Stimulated activated effector memory CD8-positive, alpha-beta T cell treated with anti-CD3 and anti-CD28 coated beads, Interleukin-12 subunit alpha, Interleukin-12 subunit beta, amount 100 ng/mL, for 72 hours (primary cell): Measurements from ENCODE around the gene ZKSCAN7.
"Not testable (repeated sequence)": the region's sequence is repeated elsewhere in the genome, so short reads cannot be mapped to it uniquely, and the experiment has no call there.

Experiments used
- ATAC-seq: fragments of 150-1000 bp; cut with Tn5 transposase; 2 replicates; pipeline ENCODE4 v1.10.0; 2021
- DNase-seq, 2 donors: peaks; one replicate each; pipeline ENCODE4 v3.0.0; 2021 to 2022; ENCODE audit warnings: low spot score in 2 of 2
- H3K27ac Mint-ChIP-seq: one replicate; pipeline ENCODE4 v1.8.0; 2022; ENCODE audit warnings: mild to moderate bottlenecking, mixed read lengths
- H3K36me3 Mint-ChIP-seq: one replicate; pipeline ENCODE4 v1.8.0; 2022; ENCODE audit warnings: mild to moderate bottlenecking, mixed read lengths
- H3K4me1 Mint-ChIP-seq: one replicate; pipeline ENCODE4 v1.8.0; 2022; ENCODE audit warnings: mixed read lengths
- H3K4me3 Mint-ChIP-seq: one replicate; pipeline ENCODE4 v1.8.0; 2022; ENCODE audit warnings: mild to moderate bottlenecking, mixed read lengths
- H3K9me3 Mint-ChIP-seq: one replicate; pipeline ENCODE4 v1.8.0; 2022; ENCODE audit warnings: mixed read lengths

ZKSCAN7 gene

GRCh38 chr3:44554626-44555592 lies at the start of gene ZKSCAN7:
TSS of gene ZKSCAN7 (plus strand) at chr3:44555193. CDS start at chr3:44557048, 1,855 bp downstream.
- H3K4me1 Mint-ChIP-seq, result peaks cover 12% of the 10 kb centered on the region
- peak; percentile 76 for ATAC-seq
- H3K9me3 Mint-ChIP-seq, result peaks cover 5% of the 10 kb centered on the region

GRCh38 chr3:44506556-44506955 lies 48.4 kb upstream of the ZKSCAN7 start:
- Mint-ChIP-seq H3K4me3 (no peak overlapping the region), H3K4me1 (peaks cover 20% of the 10 kb centered on the region), H3K9me3 (peaks cover 9% of the 10 kb centered on the region), H3K27ac (no peak overlapping the region), H3K36me3 (peaks cover 13% of the 10 kb centered on the region)
- no peak for ATAC-seq
- DNase-seq, result no peak

More at GRCh38 chr3:44554626-44555592, at the start of gene ZKSCAN7:
- peak within 1 kb of the TSS; percentile 84 for H3K27ac Mint-ChIP-seq
- peak; percentile 34 to 76 for DNase-seq
- H3K4me3 Mint-ChIP-seq, result peak within 1 kb of the TSS; percentile 82
- no peaks in the 10 kb centered on the region for H3K36me3 Mint-ChIP-seq

DNA sequence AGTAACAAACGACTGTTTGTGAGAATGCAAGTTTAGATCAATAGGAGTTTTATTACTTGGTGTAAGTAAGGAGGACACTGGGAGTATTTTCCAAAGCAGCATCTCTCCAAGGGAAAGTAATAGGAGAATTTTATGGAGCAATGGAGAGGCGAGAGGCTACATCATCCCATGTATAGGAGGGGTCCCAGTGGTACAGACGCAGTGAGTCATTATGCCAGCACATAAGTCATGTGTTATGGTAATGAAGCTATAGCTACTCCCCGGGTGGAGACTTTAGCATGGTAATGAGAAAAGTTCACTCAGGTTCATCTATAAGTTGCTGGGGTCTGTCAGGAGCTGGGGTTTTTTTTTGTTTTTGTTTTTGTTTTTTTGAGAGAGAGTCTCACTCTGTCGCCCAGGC lies 48.0 kb upstream of the ZKSCAN7 start:
- ATAC-seq (no peak), DNase-seq (no peak)
- peaks cover 5% of the 10 kb centered on the region for H3K9me3 Mint-ChIP-seq
- peaks cover 13% of the 10 kb centered on the region for H3K36me3 Mint-ChIP-seq
- peaks cover 24% of the 10 kb centered on the region for H3K4me1 Mint-ChIP-seq
- no peak overlapping the region for H3K27ac Mint-ChIP-seq
- H3K4me3 Mint-ChIP-seq, result no peak overlapping the region

- peak overlapping the region; percentile 97 for H3K27ac Mint-ChIP-seq
- H3K4me1 Mint-ChIP-seq, result peaks cover 20% of the 10 kb centered on the region
- DNase-seq (no peak), ATAC-seq (no peak)
- peak overlapping the region; percentile 89 for H3K4me3 Mint-ChIP-seq
- peaks cover 6% of the 10 kb centered on the region for H3K36me3 Mint-ChIP-seq
- H3K9me3 Mint-ChIP-seq, result no peaks in the 10 kb centered on the region
Observed at GRCh38 chr3:44509393-44509921, 45.5 kb upstream of the ZKSCAN7 start.

DNA sequence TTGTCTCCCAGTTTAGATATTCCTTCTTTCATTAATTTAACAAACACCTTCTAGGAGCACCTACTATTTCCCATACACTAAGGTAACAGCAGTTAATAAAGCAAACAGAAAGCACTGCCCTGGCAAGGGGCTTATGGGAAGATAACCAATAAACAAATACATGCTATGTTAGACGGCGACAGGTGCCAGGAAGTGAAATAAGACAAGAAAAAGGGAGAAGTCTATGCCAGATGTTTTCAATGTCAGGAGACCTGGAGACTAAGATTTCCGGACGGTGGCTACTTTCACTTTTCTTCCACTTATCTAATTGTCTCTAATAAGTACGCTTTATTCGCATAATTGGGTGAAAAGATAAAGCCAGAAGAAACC lies 45.0 kb upstream of the ZKSCAN7 start:
- Mint-ChIP-seq H3K36me3 (peaks cover 6% of the 10 kb centered on the region), H3K27ac (peak overlapping the region; percentile 97), H3K4me3 (peak overlapping the region; percentile 89), H3K4me1 (peaks cover 20% of the 10 kb centered on the region), H3K9me3 (no peaks in the 10 kb centered on the region)
- DNase-seq (no peak), ATAC-seq (no peak)

GRCh38 chr3:44511238-44511566 lies 43.8 kb upstream of the ZKSCAN7 start:
- Mint-ChIP-seq H3K27ac (peak overlapping the region; percentile 97), H3K4me1 (peaks cover 20% of the 10 kb centered on the region), H3K9me3 (no peaks in the 10 kb centered on the region), H3K4me3 (peak overlapping the region; percentile 89), H3K36me3 (no peaks in the 10 kb centered on the region)
- ATAC-seq (no peak), DNase-seq (no peak)

DNA sequence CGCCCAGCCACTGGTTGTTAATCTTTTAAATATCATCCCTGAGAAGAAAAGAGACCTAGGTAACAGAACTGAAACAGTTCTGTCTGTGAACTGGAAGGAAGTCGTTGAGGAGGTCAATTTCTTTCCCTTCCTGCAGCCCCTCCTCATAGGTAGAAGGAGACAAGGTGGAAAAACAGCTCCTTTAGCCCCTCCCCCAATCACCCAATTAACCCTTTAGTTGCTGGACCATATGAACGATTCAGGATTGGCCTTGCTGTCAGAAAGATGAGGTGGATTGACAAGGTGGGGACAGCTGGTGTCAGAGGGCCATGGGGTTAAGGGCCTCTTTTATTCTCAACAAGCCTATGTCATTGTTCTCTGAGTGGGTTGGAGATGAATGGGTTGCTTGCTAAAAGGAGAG lies 41.5 kb upstream of the ZKSCAN7 start:
- H3K4me1 Mint-ChIP-seq, result peaks cover 20% of the 10 kb centered on the region
- no peak overlapping the region for H3K4me3 Mint-ChIP-seq
- DNase-seq (no peak), ATAC-seq (no peak)
- H3K36me3 Mint-ChIP-seq, result no peaks in the 10 kb centered on the region
- no peak overlapping the region for H3K27ac Mint-ChIP-seq
- H3K9me3 Mint-ChIP-seq, result no peaks in the 10 kb centered on the region

GRCh38 chr3:44516230-44516629 lies 38.8 kb upstream of the ZKSCAN7 start:
- H3K36me3 Mint-ChIP-seq, result no peaks in the 10 kb centered on the region
- no peak overlapping the region for H3K4me3 Mint-ChIP-seq
- no peak overlapping the region for H3K27ac Mint-ChIP-seq
- H3K9me3 Mint-ChIP-seq, result no peaks in the 10 kb centered on the region
- ATAC-seq (no peak), DNase-seq (no peak)
- peaks cover 9% of the 10 kb centered on the region for H3K4me1 Mint-ChIP-seq

GRCh38 chr3:44518782-44519156 lies 36.2 kb upstream of the ZKSCAN7 start:
- H3K4me3 Mint-ChIP-seq, result no peak overlapping the region
- ATAC-seq (no peak), DNase-seq (no peak)
- H3K27ac Mint-ChIP-seq, result no peak overlapping the region
- no peaks in the 10 kb centered on the region for H3K4me1 Mint-ChIP-seq
- H3K36me3 Mint-ChIP-seq, result no peaks in the 10 kb centered on the region
- no peaks in the 10 kb centered on the region for H3K9me3 Mint-ChIP-seq

DNA sequence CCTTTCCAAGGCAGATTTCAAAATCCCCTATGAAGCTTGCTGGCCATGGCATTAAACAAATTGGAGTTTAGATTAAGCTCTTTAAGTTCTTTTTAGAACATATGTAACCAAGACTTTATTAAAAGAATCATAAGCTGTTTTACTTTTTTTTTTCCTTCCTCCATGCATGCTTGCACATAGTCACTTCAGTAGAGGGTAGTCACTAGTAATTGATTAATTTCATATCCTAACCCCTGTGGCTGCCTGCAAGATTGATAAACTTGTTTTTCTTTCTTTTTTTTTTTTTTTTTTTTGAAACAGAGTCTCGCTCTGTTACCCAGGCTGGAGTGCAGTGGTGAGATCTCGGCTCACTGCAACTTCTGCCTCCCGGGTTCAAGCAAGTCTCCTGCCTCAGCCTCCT lies 33.3 kb upstream of the ZKSCAN7 start:
- Mint-ChIP-seq H3K4me3 (no peak overlapping the region), H3K36me3 (no peaks in the 10 kb centered on the region), H3K4me1 (no peaks in the 10 kb centered on the region), H3K9me3 (no peaks in the 10 kb centered on the region), H3K27ac (no peak overlapping the region)
- ATAC-seq (no peak), DNase-seq (no peak)

GRCh38 chr3:44522494-44522933 lies 32.5 kb upstream of the ZKSCAN7 start:
- H3K36me3 Mint-ChIP-seq, result no peaks in the 10 kb centered on the region
- no peak for DNase-seq
- H3K4me3 Mint-ChIP-seq, result no peak overlapping the region
- H3K27ac Mint-ChIP-seq, result no peak overlapping the region
- H3K9me3 Mint-ChIP-seq, result no peaks in the 10 kb centered on the region
- no peak for ATAC-seq
- no peaks in the 10 kb centered on the region for H3K4me1 Mint-ChIP-seq

GRCh38 chr3:44525060-44525459 lies 29.9 kb upstream of the ZKSCAN7 start:
- no peak for ATAC-seq
- no peak overlapping the region for H3K4me3 Mint-ChIP-seq
- H3K36me3 Mint-ChIP-seq, result no peaks in the 10 kb centered on the region

DNA sequence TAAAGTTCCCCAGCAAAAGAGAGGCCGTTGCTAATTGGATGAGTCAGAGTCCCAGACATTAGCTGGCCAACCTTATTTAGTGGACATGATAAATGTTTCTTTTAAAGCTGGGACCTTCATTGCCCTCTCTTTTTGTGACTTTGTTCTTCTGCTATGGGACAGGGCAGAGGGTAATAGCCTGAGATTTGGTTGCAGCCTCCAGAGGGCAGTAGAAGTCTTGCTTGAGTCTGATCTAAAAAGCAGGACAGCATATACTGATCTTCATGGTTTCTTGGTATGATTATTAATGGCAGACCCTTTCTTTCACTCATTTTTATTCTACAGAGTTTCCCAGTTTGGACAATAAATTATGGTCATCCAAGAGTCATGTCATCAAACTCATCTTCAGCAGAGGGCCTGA lies 25.1 kb upstream of the ZKSCAN7 start:
- DNase-seq (no peak), ATAC-seq (peak; percentile 45)
- no peaks in the 10 kb centered on the region for H3K9me3 Mint-ChIP-seq
- no peak overlapping the region for H3K4me3 Mint-ChIP-seq
- H3K27ac Mint-ChIP-seq, result no peak overlapping the region
- H3K4me1 Mint-ChIP-seq, result no peaks in the 10 kb centered on the region
- no peaks in the 10 kb centered on the region for H3K36me3 Mint-ChIP-seq

More at GRCh38 chr3:44525060-44525459, 29.9 kb upstream of the ZKSCAN7 start:
- Mint-ChIP-seq H3K9me3 (no peaks in the 10 kb centered on the region), H3K27ac (no peak overlapping the region), H3K4me1 (no peaks in the 10 kb centered on the region)
- no peak for DNase-seq

DNA sequence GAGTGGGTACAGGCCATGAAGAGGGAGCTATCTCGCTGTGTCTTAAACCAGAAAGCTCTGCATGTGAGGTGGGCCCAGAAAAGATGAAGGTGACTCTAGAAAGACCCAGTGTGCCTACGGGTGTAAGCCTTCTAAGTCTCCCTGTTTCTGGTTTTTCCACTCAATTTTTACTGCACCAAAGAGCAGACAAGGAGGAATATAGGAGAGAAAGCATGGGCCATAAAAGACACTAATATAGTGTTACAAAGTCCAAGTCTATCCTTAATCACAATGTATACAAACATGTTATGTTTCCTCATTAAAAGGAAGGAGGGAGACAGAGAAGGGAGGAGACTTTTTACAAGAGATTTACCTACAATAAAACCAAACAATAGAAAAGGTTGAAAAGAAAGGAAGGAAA lies 24.1 kb upstream of the ZKSCAN7 start:
- no peaks in the 10 kb centered on the region for H3K9me3 Mint-ChIP-seq
- no peaks in the 10 kb centered on the region for H3K36me3 Mint-ChIP-seq
- H3K4me3 Mint-ChIP-seq, result no peak overlapping the region
- no peak overlapping the region for H3K27ac Mint-ChIP-seq
- DNase-seq (no peak), ATAC-seq (no peak)
- H3K4me1 Mint-ChIP-seq, result no peaks in the 10 kb centered on the region

DNA sequence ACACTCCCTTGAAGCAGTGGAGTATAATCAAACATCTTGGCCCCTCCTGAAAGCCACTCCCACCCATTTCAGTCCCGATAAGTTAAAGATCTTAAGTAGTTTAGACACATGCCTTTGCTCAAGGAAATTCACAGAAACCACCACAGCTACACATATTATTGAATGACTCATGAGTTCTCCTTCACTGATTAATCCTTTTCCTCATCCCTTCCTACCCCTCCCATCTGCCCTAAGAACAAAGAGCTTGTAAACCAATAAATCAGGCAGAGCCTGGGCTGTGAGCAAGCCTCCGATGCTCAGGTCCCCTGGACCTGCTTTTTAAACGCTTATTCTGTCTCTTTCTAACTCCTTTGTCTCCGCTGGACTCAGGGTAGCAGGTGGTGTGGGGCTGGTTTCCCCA lies 20.3 kb upstream of the ZKSCAN7 start:
- H3K4me3 Mint-ChIP-seq, DNase-seq, H3K36me3 Mint-ChIP-seq, H3K27ac Mint-ChIP-seq, H3K9me3 Mint-ChIP-seq, H3K4me1 Mint-ChIP-seq, ATAC-seq: not testable (repeated sequence)

DNA sequence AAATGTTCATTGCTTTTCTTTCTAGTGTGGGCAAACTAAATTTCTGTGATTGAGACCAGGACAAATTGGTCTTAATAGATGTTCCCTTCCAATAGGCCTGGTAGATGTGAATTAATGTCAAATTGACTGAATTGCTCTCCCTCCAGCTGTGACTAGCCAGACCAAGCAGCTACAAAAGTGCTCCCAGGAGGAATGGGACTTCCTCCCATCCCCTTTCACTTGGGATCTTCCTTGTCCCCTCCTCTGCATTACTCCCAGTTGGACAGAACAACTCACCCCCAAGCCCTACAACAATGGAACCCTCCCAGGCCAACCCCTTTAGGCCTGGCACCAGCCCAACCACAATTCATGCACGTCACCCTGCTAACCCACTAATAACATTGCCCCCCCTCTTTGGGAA lies 19.6 kb upstream of the ZKSCAN7 start:
- no peaks in the 10 kb centered on the region for H3K9me3 Mint-ChIP-seq
- H3K27ac Mint-ChIP-seq, result no peak overlapping the region
- no peak for ATAC-seq
- no peaks in the 10 kb centered on the region for H3K36me3 Mint-ChIP-seq
- H3K4me3 Mint-ChIP-seq, result no peak overlapping the region
- H3K4me1 Mint-ChIP-seq, result no peaks in the 10 kb centered on the region
- DNase-seq, result no peak
